Parathyroid adenoma (tissue), 2 donors: ENCODE results near the gene NDUFAF8.

Experiments used
- H2AFZ ChIP-seq: fragments of 300-600 bp; sonication (generic); one replicate; pipeline ENCODE4 v1.7.0; 2017; ENCODE audit warnings: antibody characterized with exemption, mild to moderate bottlenecking
- H3K27ac ChIP-seq: fragments of 300-600 bp; sonication (generic); one replicate; pipeline ENCODE4 v1.7.0; 2017
- H3K27me3 ChIP-seq: fragments of 300-600 bp; sonication (generic); one replicate; pipeline ENCODE4 v1.7.0; 2017; ENCODE audit warnings: low read length; ENCODE audit not compliant: control insufficient read depth, insufficient read depth
- H3K36me3 ChIP-seq: fragments of 300-600 bp; sonication (generic); one replicate; pipeline ENCODE4 v1.7.0; 2017; ENCODE audit warnings: low read length; ENCODE audit not compliant: control insufficient read depth, insufficient read depth
- H3K4me1 ChIP-seq: fragments of 300-600 bp; sonication (generic); one replicate; pipeline ENCODE4 v1.7.0; 2017; ENCODE audit warnings: control low read depth
- H3K4me2 ChIP-seq: fragments of 300-600 bp; sonication (generic); one replicate; pipeline ENCODE4 v1.7.0; 2017; ENCODE audit warnings: low read length
- H3K4me3 ChIP-seq: fragments of 300-600 bp; sonication (generic); one replicate; pipeline ENCODE4 v1.7.0; 2017; ENCODE audit warnings: low read depth, low read length
- H3K79me2 ChIP-seq: fragments of 300-600 bp; sonication (generic); one replicate; pipeline ENCODE4 v1.7.0; 2017; ENCODE audit warnings: control low read depth
- H3K9ac ChIP-seq: fragments of 300-600 bp; sonication (generic); one replicate; pipeline ENCODE4 v1.7.0; 2017; ENCODE audit warnings: mild to moderate bottlenecking
- H3K9me3 ChIP-seq: fragments of 300-600 bp; sonication (generic); one replicate; pipeline ENCODE4 v1.7.0; 2017; ENCODE audit warnings: low read length; ENCODE audit not compliant: control insufficient read depth
- TF ChIP-seq, protein P1 (sequence below): fragments of 300-600 bp; sonication (generic); IDR thresholded peaks from one replicate; pipeline ENCODE4 v1.7.0; 2017; ENCODE audit warnings: antibody characterized with exemption, mild to moderate bottlenecking
- donor health status: primary hyperparathyroidism.

Gene NDUFAF8

GRCh38 chr17:81256616-81257015 is 17.5 kb downstream of the NDUFAF8 start:
- peaks cover 7% of the 10 kb centered on the region for H3K79me2 ChIP-seq
- no peak overlapping the region for H3K9ac ChIP-seq
- H3K9me3 ChIP-seq, result no peaks in the 10 kb centered on the region
- peak overlapping the region; percentile 11 for H3K4me3 ChIP-seq
- peak overlapping the region; percentile 52 for H3K4me2 ChIP-seq
- H3K36me3 ChIP-seq, result no peaks in the 10 kb centered on the region
- no peak overlapping the region for H2AFZ ChIP-seq
- no peaks in the 10 kb centered on the region for H3K27me3 ChIP-seq
- peak overlapping the region; percentile 89 for H3K27ac ChIP-seq
- TF ChIP-seq, protein P1, sequence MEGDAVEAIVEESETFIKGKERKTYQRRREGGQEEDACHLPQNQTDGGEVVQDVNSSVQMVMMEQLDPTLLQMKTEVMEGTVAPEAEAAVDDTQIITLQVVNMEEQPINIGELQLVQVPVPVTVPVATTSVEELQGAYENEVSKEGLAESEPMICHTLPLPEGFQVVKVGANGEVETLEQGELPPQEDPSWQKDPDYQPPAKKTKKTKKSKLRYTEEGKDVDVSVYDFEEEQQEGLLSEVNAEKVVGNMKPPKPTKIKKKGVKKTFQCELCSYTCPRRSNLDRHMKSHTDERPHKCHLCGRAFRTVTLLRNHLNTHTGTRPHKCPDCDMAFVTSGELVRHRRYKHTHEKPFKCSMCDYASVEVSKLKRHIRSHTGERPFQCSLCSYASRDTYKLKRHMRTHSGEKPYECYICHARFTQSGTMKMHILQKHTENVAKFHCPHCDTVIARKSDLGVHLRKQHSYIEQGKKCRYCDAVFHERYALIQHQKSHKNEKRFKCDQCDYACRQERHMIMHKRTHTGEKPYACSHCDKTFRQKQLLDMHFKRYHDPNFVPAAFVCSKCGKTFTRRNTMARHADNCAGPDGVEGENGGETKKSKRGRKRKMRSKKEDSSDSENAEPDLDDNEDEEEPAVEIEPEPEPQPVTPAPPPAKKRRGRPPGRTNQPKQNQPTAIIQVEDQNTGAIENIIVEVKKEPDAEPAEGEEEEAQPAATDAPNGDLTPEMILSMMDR, result no peak
- peaks cover 24% of the 10 kb centered on the region for H3K4me1 ChIP-seq

- H2AFZ ChIP-seq, result no peak overlapping the region
- no peak overlapping the region for H3K4me3 ChIP-seq
- H3K9ac ChIP-seq, result no peak overlapping the region
- no peak overlapping the region for H3K4me2 ChIP-seq
- peaks cover 4% of the 10 kb centered on the region for H3K79me2 ChIP-seq
- H3K27ac ChIP-seq, result no peak overlapping the region
- TF ChIP-seq, protein P1, result no peak
- no peaks in the 10 kb centered on the region for H3K9me3 ChIP-seq
- no peaks in the 10 kb centered on the region for H3K27me3 ChIP-seq
- peaks cover 24% of the 10 kb centered on the region for H3K4me1 ChIP-seq
- H3K36me3 ChIP-seq, result no peaks in the 10 kb centered on the region
Observed at GRCh38 chr17:81257533-81257932, 18.4 kb downstream of the NDUFAF8 start.

DNA sequence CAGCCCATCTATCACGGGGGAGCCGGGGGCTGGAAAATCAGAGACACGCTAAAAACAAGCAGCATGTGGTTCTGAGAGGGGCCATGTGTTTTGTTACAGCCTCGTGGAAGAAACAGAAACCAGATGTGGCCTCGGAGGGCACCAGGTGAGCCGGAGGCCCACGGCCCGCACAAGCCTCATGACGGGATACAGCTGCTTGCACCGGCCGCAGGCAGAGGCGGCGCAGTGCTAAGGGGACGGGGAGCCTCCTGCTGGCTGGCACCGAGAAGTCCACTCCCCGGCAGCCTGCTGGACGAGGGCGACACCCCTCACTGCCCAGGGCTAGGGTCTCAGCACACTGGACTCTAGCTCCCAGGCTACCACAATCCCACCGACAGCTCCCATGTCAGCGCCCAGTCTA is 19.2 kb downstream of the NDUFAF8 start:
- Histone ChIP-seq H3K27ac (no peak overlapping the region), H3K4me3 (no peak overlapping the region), H3K27me3 (no peaks in the 10 kb centered on the region), H3K36me3 (no peaks in the 10 kb centered on the region), H2AFZ (no peak overlapping the region), H3K4me2 (no peak overlapping the region), H3K4me1 (peaks cover 24% of the 10 kb centered on the region), H3K9me3 (no peaks in the 10 kb centered on the region), H3K9ac (no peak overlapping the region), H3K79me2 (peaks cover 3% of the 10 kb centered on the region)
- TF ChIP-seq, protein P1, result no peak

DNA sequence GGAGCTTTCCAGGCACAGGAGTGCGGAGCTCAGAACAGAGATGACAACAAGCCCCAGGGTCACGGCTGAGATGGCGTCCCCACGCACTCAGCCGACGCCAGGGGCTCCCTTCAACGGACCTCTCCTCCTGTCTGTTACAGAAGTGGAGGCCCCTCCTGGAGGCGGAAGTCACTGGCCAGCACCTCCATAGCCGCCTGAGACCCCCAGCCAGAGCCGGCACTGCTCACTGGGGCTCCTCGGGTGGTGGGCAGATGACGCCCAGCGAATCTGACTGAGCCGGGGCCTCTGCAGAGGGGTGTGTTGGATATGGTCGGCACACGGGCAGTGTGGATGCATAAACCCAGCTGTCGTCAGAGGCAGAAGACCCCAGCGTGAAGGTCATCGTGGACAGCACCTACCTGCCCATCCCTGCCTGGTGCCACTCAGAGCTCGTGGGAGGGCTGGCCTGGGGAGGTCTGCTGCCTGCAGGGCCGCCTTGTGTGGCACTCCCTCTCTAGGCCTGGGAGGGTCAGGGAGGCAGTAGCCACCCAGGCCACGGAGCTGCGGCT is 20.0 kb downstream of the NDUFAF8 start:
- no peaks in the 10 kb centered on the region for H3K9me3 ChIP-seq
- TF ChIP-seq, protein P1, result no peak
- H3K79me2 ChIP-seq, result no peaks in the 10 kb centered on the region
- no peaks in the 10 kb centered on the region for H3K36me3 ChIP-seq
- no peak overlapping the region for H3K4me2 ChIP-seq
- H3K9ac ChIP-seq, result no peak overlapping the region
- H2AFZ ChIP-seq, result no peak overlapping the region
- H3K4me3 ChIP-seq, result no peak overlapping the region
- H3K27ac ChIP-seq, result no peak overlapping the region
- H3K4me1 ChIP-seq, result peaks cover 20% of the 10 kb centered on the region
- no peaks in the 10 kb centered on the region for H3K27me3 ChIP-seq

DNA sequence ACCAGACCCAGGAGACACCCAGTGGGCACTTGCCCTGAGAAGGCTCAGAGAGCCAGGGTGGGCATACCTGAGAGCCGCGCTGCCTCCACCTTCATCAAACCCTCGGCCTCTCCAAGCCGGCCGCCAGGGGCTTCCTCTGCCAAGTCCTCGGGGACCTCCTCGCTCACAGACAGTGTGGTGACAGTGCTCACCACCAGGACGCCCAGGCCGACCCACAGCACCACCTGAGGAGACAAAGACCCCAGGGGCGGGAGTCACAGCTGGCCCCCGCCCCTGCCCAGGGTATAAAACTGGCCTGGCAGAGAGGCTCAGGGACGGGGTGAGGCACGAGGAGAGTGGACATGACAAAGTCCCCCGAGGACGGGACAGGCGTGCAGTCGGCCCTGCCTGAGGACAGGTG is 21.1 kb downstream of the NDUFAF8 start:
- Histone ChIP-seq H3K4me3 (no peak overlapping the region), H2AFZ (no peak overlapping the region), H3K79me2 (no peaks in the 10 kb centered on the region), H3K4me2 (no peak overlapping the region), H3K36me3 (no peaks in the 10 kb centered on the region), H3K4me1 (peaks cover 15% of the 10 kb centered on the region), H3K27me3 (no peaks in the 10 kb centered on the region), H3K9me3 (no peaks in the 10 kb centered on the region), H3K9ac (no peak overlapping the region), H3K27ac (no peak overlapping the region)
- TF ChIP-seq, protein P1, result no peak
